BJ (cell line): ENCODE results near the gene BCL2L1. TPM values are rescaled to one million over a fixed set of nuclear protein-coding genes. Genes with fewer than 3 reads are reported as not detected.

Experiments
- CTCF ChIA-PET: fragments of 350-600 bp; formaldehyde crosslinking; extraction: SDS; loops from one replicate; lab custom pipeline; 2021; ENCODE audit warnings: antibody characterized with exemption, inconsistent platforms; lab: Yijun Ruan, JAX
- POLR2A ChIA-PET: fragments of 300-600 bp; sonication (Branson Sonifier 250); formaldehyde crosslinking; extraction: SDS; loops from one replicate; lab custom pipeline; 2021; ENCODE audit warnings: antibody characterized with exemption; lab: Charles Lee
- DNase-seq: peaks from one replicate; pipeline ENCODE4 v3.0.0-alpha.2; 2011; ENCODE audit warnings: low read depth
- H3K27me3 ChIP-seq: 2 replicates; pipeline ENCODE4 v1.6.0; 2011; ENCODE audit warnings: low read length; ENCODE audit not compliant: control insufficient read depth, insufficient read depth
- H3K36me3 ChIP-seq: 2 replicates; pipeline ENCODE4 v1.5.1; 2011; ENCODE audit warnings: low read length; ENCODE audit not compliant: control insufficient read depth, insufficient read depth
- H3K4me3 ChIP-seq: 2 replicates; pipeline ENCODE4 v1.5.1; 2011; ENCODE audit warnings: low read depth, mild to moderate bottlenecking, control low read depth, low read length
- polyA plus RNA-seq: library from polyadenylated mRNA; depleted of rRNA; stranded (reverse); fragments of >200 nt; gene quantifications from 2 replicates; pipeline ENCODE4 v1.2.3, GENCODE V29; 2011
- TF ChIP-seq, protein P1 (sequence below): IDR thresholded peaks from 2 replicates; pipeline ENCODE4 v1.5.1; 2011; ENCODE audit warnings: low read depth, mild to moderate bottlenecking, control low read depth, inconsistent platforms, low read length, moderate library complexity; ENCODE audit not compliant: insufficient read depth

Gene BCL2L1
- polyA plus RNA-seq, 1 experiment, result 90.7 TPM

GRCh38 chr20:31640259-31640658 lies 82.4 kb downstream of the BCL2L1 start:
- Histone ChIP-seq H3K27me3 (peaks cover 4% of the 10 kb centered on the region; the same call in 1 of the 2 replicates), H3K4me3 (no peak overlapping the region), H3K36me3 (no peaks in the 10 kb centered on the region)
- no peak for DNase-seq
- TF ChIP-seq, protein P1, sequence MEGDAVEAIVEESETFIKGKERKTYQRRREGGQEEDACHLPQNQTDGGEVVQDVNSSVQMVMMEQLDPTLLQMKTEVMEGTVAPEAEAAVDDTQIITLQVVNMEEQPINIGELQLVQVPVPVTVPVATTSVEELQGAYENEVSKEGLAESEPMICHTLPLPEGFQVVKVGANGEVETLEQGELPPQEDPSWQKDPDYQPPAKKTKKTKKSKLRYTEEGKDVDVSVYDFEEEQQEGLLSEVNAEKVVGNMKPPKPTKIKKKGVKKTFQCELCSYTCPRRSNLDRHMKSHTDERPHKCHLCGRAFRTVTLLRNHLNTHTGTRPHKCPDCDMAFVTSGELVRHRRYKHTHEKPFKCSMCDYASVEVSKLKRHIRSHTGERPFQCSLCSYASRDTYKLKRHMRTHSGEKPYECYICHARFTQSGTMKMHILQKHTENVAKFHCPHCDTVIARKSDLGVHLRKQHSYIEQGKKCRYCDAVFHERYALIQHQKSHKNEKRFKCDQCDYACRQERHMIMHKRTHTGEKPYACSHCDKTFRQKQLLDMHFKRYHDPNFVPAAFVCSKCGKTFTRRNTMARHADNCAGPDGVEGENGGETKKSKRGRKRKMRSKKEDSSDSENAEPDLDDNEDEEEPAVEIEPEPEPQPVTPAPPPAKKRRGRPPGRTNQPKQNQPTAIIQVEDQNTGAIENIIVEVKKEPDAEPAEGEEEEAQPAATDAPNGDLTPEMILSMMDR, result no peak
- ChIA-PET POLR2A (no interaction called here), CTCF (interaction anchor here (0.9 to 3.5 kb wide), 4 partner anchors 47 to 311 kb away, joined by 3 to 16 read pairs (median 4); partner anchors contain the start of gene PDRG1)

GRCh38 chr20:31638816-31639215 lies 83.9 kb downstream of the BCL2L1 start:
- CTCF ChIA-PET, result interaction anchor here (0.6 to 3.5 kb wide), 3 partner anchors 26 to 85 kb away, joined by 3 to 16 read pairs (median 3); no protein-coding TSS in a partner anchor
- POLR2A ChIA-PET, result interaction anchor here (0.5 kb wide), 1 partner anchor 8 kb away, joined by 9 read pairs; no protein-coding TSS in a partner anchor

DNA sequence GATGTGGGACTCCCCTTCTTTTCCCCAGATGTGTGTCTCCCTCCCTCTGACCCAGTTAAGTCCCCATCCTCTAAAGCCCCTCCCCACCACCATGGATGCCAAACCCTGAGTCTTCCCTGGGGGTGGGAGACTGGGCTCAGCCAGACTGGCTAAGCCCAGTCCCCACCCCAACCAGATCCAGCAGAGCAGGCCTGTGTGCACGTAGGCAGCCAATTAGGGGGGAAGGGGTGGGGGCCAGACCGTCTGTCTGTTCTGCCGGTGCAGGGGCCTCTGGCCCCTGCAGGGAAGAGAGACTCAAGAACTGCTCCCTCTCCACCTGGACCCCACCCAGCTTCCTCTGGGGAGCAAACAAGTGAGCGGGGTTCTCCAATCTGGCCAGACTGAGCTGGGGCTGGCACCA lies 84.4 kb downstream of the BCL2L1 start:
- H3K4me3 ChIP-seq, result no peak overlapping the region
- no peaks in the 10 kb centered on the region for H3K36me3 ChIP-seq
- peaks cover 3% of the 10 kb centered on the region; the same call in 1 of the 2 replicates for H3K27me3 ChIP-seq
- POLR2A ChIA-PET, result interaction anchor here (0.5 kb wide), 1 partner anchor 8 kb away, joined by 9 read pairs; no protein-coding TSS in a partner anchor
- DNase-seq, result no peak
- TF ChIP-seq, protein P1, result no peak
- CTCF ChIA-PET, result interaction anchor here (0.6 to 3.5 kb wide), 3 partner anchors 25 to 86 kb away, joined by 3 to 16 read pairs (median 3); no protein-coding TSS in a partner anchor

More at GRCh38 chr20:31638816-31639215, 83.9 kb downstream of the BCL2L1 start:
- H3K36me3 ChIP-seq, result no peaks in the 10 kb centered on the region
- TF ChIP-seq, protein P1, result no peak
- H3K27me3 ChIP-seq, result peaks cover 4% of the 10 kb centered on the region; the same call in 1 of the 2 replicates
- no peak overlapping the region for H3K4me3 ChIP-seq
- DNase-seq, result no peak

GRCh38 chr20:31637660-31638059 lies 85.0 kb downstream of the BCL2L1 start, which contains the start of gene COX4I2:
Gene COX4I2 (plus strand): TSS chr20:31637912. CDS start chr20:31639018, 1,106 bp downstream.
- no peak for DNase-seq
- Histone ChIP-seq H3K27me3 (peaks cover 3% of the 10 kb centered on the region; the same call in 1 of the 2 replicates), H3K4me3 (no peak within 1 kb of the TSS), H3K36me3 (no peaks in the 10 kb centered on the region)
- POLR2A ChIA-PET, result no interaction called here
- TF ChIP-seq, protein P1, result no peak
- CTCF ChIA-PET, result interaction anchor here (1.2 kb wide), 1 partner anchor 75 kb away, joined by 3 read pairs; no protein-coding TSS in a partner anchor

DNA sequence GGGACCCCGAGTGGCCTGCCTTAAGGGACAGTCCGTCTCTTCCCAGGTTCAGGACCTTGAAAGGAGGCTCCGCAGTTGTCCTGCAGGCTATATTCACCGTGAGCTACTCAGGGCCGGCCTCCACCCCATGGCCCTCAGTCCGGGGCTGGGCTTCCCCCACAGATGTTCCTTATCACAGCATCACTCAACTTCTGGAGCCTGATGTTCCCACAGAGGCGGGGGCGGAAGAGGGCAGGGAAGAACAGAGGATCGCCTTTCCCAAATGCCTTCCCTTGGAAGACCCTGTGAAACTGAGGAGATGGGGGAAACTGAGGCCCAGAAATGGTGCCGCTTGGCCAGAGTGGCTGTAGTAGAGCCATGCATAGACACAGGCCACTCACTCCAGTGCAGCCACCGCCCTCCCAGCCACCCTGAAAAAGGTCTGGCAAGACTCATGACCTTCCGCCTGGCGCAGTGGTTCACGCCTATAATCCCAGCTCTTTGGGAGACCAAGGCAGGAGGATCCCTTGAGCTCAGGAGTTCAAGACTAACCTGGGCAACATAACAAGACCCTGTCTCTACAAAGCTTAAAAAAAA lies 89.2 kb downstream of the BCL2L1 start:
- ChIA-PET POLR2A (no interaction called here), CTCF (interaction anchor here (1.0 to 4.8 kb wide), 21 partner anchors 8 to 213 kb away, joined by 4 to 73 read pairs (median 12); partner anchors contain the start of genes BCL2L1 and TPX2)
- H3K27me3 ChIP-seq, result no peaks in the 10 kb centered on the region
- H3K4me3 ChIP-seq, result no peak overlapping the region
- TF ChIP-seq, protein P1, result no peak
- no peaks in the 10 kb centered on the region for H3K36me3 ChIP-seq
- no peak for DNase-seq
